Activated CD4-positive, alpha-beta T cell treated with anti-CD3 and anti-CD28 coated beads for 24 hours (primary cell): ENCODE results near the gene SIRPG.

Experiments
- DNase-seq, 2 donors: peaks; one replicate each; pipeline ENCODE4 v3.0.0-alpha.2; 2020; ENCODE audit warnings: low read depth in 2 of 2

SIRPG gene

DNA sequence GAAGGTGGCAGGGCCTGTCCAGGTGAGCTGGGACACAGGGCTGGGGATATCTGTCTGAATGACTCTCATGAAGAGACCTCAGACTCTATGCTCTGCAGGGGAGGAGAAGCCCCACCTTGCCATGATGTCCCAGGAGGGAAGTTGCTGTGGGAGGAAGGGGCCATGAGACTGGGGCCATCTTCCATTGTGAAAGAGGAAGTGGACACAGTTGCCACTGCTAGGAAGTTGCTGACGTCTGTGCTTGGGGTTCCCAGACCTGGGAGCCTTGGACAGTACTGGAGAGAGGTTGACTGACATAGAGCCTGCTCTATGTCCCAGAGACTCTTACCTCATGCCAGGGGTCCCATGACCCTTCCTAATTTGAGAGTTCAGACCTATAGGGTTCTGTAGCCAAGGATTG lies 62.2 kb downstream of the SIRPG start:
- no peak for DNase-seq

DNA sequence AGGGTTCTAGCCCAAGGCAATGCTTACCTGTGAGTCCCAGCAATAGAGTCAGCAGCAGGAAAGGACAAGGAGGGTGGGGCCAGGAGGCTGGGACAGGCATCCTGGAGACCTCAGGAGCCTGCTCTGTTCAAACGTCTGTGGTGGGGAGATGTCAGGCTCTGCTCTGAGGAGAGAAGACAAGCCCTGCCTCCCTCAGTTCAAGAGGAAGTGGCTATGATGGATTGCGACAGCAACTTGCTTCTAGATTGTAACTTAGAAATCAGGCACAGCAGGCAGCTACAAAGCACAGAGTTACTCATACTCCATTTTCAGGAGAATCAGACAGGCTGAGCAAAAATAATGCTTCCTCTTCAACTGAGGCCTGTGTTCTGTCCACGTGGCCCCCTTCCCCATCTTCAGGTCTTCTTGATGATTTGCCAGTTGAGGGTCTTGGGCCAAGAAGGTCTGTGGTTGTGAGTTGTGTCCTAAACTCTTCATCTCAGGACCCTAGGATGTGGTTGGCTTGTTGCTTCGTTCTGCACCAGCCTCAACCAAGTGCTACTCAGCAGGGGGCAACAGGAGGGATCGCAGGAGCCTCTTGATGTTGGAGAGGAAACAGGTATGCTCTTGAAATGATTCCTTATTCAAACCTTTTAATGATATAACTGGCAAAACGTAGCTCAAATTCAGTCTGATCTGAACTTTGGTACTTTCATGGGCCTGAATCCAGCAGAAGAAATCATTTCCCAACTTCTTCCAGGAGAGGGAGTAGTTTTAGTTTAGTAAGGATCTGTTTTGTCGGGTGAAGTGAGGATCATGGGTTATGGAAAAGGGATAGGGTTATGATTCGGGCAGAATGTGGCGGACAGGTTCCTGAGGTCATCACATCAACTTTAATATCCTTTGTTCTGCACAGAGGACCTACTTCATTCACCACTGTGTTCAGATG lies 68.8 kb downstream of the SIRPG start:
- no peak for DNase-seq

DNA sequence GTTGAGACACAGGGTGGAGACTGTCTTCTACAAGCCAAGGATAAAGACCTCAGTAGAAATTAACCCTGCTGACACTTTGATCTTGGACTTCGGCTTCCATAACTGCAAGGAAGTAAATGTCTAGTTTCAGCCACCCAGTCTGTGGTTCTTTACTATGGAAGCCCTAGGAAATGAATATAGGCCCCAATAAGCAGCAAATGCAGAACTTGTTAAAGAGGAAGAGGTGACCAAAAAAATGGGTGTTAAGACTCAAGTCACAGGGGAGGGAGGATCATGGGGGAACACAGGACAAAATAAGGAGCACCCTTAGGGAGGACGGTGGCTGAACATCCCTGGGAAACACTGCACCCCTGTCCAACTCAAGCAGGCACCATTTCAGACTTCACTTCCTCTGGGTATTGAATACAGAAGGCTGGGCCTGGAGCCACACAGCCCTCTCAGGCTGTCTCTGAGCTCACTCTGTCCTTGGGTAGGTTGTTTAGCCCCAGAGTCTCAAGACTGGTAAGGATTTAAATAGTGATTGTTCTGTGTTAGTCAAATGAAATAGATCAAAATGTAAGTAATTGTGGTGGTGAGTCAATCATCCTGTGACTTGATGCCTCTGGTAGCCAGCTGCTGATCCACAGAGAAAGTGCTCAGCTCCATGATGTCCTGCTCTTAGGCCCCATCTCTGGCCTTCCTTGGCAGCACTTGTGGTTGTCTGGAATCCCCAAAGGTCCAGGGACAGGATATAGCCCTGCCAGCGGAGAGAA lies 69.6 kb downstream of the SIRPG start:
- no peak for DNase-seq

DNA sequence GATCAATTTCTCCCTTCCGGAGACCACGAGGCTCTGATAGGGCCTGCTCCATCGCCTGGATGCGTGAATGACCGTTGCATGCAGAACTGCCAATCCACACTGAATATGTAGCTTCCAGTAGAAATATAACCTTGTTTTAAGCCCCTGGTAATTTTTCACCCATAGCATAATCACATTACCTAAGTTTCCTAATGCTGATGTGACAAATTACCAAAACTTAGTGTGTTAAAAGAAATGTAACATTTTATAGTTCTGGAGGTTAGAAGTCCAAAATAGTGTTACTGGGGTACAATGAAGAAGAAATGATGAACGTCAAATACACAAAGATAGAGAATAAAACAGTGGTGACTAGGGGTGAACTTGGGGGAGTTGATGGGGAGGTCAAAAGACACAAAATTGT lies 78.1 kb downstream of the SIRPG start:
- DNase-seq = no peak
